ENCODE data around the gene HTR3E.

Gene HTR3E

DNA sequence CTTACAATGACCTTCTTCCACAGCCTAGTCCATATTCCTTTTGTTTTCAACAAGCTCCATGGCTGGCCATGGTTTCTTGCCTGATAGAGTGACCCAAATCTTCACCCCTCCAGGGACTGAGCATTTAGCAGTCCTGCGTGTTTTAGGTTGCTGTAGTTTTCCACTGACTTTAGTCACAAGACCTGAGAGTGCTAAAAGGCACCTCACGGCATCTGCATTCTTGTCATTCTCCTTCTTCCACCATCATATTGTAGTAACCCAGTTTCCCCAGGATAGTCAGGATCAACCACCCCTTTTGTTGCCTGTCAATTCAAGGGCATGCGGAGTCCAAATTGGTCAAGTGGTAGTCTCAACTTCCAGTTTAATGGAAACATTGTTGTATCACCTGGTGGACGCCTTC lies 23.2 kb upstream of the HTR3E start:
- no peaks in the 10 kb centered on the region for H3K9me3 ChIP-seq (replicated peaks; ENCODE audit: insufficient read depth, low read length)
- no peaks in the 10 kb centered on the region for H3F3A ChIP-seq (ENCODE audit: insufficient read depth, low read length)
- H2AFZ ChIP-seq (ENCODE audit: low read length) = no peak overlapping the region
- H3K9ac ChIP-seq (ENCODE audit: low read length) = no peak overlapping the region
- no peaks in the 10 kb centered on the region for H3K36me3 ChIP-seq (replicated peaks; ENCODE audit: insufficient read depth, low read length)
- H3K27me3 ChIP-seq (replicated peaks; ENCODE audit: insufficient read depth, low read length) = no peaks in the 10 kb centered on the region
- no peak overlapping the region for H3K4me2 ChIP-seq (ENCODE audit: low read depth, low read length)
- H3K79me2 ChIP-seq (ENCODE audit: low read length) = no peaks in the 10 kb centered on the region
- H3K27ac ChIP-seq (ENCODE audit: low read length) = no peak overlapping the region
- no peaks in the 10 kb centered on the region for H3K4me1 ChIP-seq (ENCODE audit: low read length)
- H3K4me3 ChIP-seq (ENCODE audit: low read length) = no peak overlapping the region
- TF ChIP-seq EZH2phosphoT487 (IDR thresholded peaks at IDR 0.05; ENCODE audit: low read length) (no peak), EZH2 (optimal IDR thresholded peaks at IDR 0.05; ENCODE audit: low read depth, low read length) (no peak)
- TF ChIP-seq, protein P1, sequence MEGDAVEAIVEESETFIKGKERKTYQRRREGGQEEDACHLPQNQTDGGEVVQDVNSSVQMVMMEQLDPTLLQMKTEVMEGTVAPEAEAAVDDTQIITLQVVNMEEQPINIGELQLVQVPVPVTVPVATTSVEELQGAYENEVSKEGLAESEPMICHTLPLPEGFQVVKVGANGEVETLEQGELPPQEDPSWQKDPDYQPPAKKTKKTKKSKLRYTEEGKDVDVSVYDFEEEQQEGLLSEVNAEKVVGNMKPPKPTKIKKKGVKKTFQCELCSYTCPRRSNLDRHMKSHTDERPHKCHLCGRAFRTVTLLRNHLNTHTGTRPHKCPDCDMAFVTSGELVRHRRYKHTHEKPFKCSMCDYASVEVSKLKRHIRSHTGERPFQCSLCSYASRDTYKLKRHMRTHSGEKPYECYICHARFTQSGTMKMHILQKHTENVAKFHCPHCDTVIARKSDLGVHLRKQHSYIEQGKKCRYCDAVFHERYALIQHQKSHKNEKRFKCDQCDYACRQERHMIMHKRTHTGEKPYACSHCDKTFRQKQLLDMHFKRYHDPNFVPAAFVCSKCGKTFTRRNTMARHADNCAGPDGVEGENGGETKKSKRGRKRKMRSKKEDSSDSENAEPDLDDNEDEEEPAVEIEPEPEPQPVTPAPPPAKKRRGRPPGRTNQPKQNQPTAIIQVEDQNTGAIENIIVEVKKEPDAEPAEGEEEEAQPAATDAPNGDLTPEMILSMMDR (IDR thresholded peaks at IDR 0.05; ENCODE audit: low read length) = no peak
- no peak for DNase-seq
- H3K9me2 ChIP-seq (replicated peaks; ENCODE audit: insufficient read depth, low read length) = no peaks in the 10 kb centered on the region
- H4K20me1 ChIP-seq (ENCODE audit: insufficient read depth, low read length) = no peaks in the 10 kb centered on the region

DNA sequence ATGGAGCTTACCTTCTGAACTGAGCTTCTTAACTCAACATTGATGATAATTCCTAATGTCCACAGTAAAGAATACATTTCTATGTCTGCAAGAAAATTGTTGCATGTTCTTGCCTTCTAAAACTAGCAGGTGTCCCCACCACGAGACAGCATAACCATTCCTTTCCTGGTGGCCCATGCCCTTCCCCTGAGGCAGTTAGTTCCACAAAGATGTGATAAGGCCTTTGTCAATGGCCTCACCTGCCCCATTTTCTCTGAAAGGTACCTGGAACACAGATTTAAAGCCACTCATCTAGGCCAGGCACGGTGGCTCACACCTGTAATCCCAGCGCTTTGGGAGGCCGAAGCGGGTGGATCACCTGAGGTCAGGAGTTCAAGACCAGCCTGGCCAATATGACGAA lies 21.0 kb upstream of the HTR3E start:
- Histone ChIP-seq H3K9ac (ENCODE audit: low read length) (no peak overlapping the region), H3K4me3 (ENCODE audit: low read length) (no peak overlapping the region), H3K9me2 (replicated peaks; ENCODE audit: insufficient read depth, low read length) (no peaks in the 10 kb centered on the region), H4K20me1 (ENCODE audit: insufficient read depth, low read length) (no peaks in the 10 kb centered on the region), H3K79me2 (ENCODE audit: low read length) (no peaks in the 10 kb centered on the region), H3K27me3 (replicated peaks; ENCODE audit: insufficient read depth, low read length) (no peaks in the 10 kb centered on the region), H2AFZ (ENCODE audit: low read length) (no peak overlapping the region), H3K4me2 (ENCODE audit: low read depth, low read length) (no peak overlapping the region), H3F3A (ENCODE audit: insufficient read depth, low read length) (no peaks in the 10 kb centered on the region), H3K4me1 (ENCODE audit: low read length) (no peaks in the 10 kb centered on the region), H3K27ac (ENCODE audit: low read length) (no peak overlapping the region), H3K36me3 (replicated peaks; ENCODE audit: insufficient read depth, low read length) (no peaks in the 10 kb centered on the region), H3K9me3 (replicated peaks; ENCODE audit: insufficient read depth, low read length) (no peaks in the 10 kb centered on the region)
- TF ChIP-seq EZH2 (optimal IDR thresholded peaks at IDR 0.05; ENCODE audit: low read depth, low read length) (no peak), EZH2phosphoT487 (IDR thresholded peaks at IDR 0.05; ENCODE audit: low read length) (no peak)
- TF ChIP-seq, protein P1 (IDR thresholded peaks at IDR 0.05; ENCODE audit: low read length) = no peak
- no peak for DNase-seq

DNA sequence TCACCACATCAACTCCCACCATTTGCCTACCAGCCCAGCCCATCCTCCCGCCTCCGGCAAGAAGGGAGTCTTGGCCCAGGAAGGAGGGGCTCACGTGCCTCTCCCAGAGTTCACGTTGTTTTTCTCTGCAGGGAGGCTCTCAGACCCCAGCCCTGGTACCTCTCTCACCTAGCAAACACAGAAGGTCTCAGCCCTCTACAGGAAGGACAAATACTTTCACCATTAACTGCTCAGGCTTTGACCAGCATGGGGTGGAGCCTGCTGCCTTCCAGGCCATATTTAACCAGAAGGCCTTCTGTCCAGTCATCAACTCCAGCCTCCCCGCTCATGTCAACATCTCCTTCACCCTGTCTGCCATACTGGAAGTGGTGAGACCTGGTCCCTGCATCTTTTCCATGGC lies 19.0 kb upstream of the HTR3E start:
- no peak overlapping the region for H3K27ac ChIP-seq (ENCODE audit: low read length)
- no peak overlapping the region for H2AFZ ChIP-seq (ENCODE audit: low read length)
- H3K79me2 ChIP-seq (ENCODE audit: low read length) = no peaks in the 10 kb centered on the region
- no peak overlapping the region for H3K9ac ChIP-seq (ENCODE audit: low read length)
- no peaks in the 10 kb centered on the region for H3K9me2 ChIP-seq (replicated peaks; ENCODE audit: insufficient read depth, low read length)
- H3K9me3 ChIP-seq (replicated peaks; ENCODE audit: insufficient read depth, low read length) = no peaks in the 10 kb centered on the region
- no peaks in the 10 kb centered on the region for H3F3A ChIP-seq (ENCODE audit: insufficient read depth, low read length)
- H3K36me3 ChIP-seq (replicated peaks; ENCODE audit: insufficient read depth, low read length) = no peaks in the 10 kb centered on the region
- TF ChIP-seq, protein P1 (IDR thresholded peaks at IDR 0.05; ENCODE audit: low read length) = no peak
- TF ChIP-seq EZH2phosphoT487 (IDR thresholded peaks at IDR 0.05; ENCODE audit: low read length) = no peak
- no peak for DNase-seq
- H3K27me3 ChIP-seq (replicated peaks; ENCODE audit: insufficient read depth, low read length) = no peaks in the 10 kb centered on the region
- H3K4me2 ChIP-seq (ENCODE audit: low read depth, low read length) = no peak overlapping the region
- no peaks in the 10 kb centered on the region for H3K4me1 ChIP-seq (ENCODE audit: low read length)
- no peak overlapping the region for H3K4me3 ChIP-seq (ENCODE audit: low read length)
- no peaks in the 10 kb centered on the region for H4K20me1 ChIP-seq (ENCODE audit: insufficient read depth, low read length)
